ENCODE results near the gene SMARCC2. TPM values are rescaled to one million over a fixed set of nuclear protein-coding genes. Genes with fewer than 3 reads are reported as not detected.

SMARCC2 gene
- total and polyA plus RNA-seq, 9 of the 15 experiments (the other 6 are each of a cell fraction or from before 2014, with no cell fraction given), result 11.9 to 86.0 (median 36.6) TPM

DNA sequence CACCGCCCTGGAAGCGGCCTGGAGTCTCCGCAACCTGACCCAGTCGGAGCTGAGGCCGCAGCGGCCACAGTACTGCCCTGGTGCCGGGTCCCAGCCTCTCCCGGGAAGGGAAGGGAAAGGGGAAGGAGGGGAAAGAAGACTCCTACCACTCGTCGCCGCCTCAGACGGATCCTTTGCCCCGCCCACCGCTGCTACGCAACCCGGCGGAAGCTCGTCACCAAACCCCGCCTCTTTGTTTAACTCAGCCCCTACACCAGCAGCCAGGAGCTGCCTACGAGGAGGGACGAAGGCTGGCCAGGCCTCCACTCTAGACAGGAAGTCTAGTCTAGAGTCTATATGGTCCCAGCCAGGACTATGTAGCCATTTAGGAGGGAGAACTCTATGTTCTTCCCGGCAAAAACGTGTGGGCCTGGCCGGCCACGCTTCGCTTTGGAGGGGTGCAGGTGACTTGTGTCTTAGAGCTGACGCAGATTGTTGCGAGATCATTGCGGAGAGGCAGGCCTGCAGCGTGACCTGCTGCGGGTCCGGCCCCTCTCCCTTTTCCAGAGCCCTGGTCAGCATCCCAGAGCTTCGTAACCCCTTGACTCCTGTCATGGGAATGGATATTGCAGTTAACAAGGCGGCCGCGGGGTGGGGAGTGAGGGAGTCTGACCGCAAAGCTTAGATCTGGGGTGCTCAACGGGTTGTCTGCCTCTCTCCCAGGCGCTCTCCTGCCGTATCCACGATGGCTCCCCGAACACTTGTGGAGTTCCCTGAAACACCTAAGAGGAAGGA lies 32.7 kb upstream of the SMARCC2 start, which contains the start of gene RNF41 (continued):
- TF ChIP-seq, protein P1, sequence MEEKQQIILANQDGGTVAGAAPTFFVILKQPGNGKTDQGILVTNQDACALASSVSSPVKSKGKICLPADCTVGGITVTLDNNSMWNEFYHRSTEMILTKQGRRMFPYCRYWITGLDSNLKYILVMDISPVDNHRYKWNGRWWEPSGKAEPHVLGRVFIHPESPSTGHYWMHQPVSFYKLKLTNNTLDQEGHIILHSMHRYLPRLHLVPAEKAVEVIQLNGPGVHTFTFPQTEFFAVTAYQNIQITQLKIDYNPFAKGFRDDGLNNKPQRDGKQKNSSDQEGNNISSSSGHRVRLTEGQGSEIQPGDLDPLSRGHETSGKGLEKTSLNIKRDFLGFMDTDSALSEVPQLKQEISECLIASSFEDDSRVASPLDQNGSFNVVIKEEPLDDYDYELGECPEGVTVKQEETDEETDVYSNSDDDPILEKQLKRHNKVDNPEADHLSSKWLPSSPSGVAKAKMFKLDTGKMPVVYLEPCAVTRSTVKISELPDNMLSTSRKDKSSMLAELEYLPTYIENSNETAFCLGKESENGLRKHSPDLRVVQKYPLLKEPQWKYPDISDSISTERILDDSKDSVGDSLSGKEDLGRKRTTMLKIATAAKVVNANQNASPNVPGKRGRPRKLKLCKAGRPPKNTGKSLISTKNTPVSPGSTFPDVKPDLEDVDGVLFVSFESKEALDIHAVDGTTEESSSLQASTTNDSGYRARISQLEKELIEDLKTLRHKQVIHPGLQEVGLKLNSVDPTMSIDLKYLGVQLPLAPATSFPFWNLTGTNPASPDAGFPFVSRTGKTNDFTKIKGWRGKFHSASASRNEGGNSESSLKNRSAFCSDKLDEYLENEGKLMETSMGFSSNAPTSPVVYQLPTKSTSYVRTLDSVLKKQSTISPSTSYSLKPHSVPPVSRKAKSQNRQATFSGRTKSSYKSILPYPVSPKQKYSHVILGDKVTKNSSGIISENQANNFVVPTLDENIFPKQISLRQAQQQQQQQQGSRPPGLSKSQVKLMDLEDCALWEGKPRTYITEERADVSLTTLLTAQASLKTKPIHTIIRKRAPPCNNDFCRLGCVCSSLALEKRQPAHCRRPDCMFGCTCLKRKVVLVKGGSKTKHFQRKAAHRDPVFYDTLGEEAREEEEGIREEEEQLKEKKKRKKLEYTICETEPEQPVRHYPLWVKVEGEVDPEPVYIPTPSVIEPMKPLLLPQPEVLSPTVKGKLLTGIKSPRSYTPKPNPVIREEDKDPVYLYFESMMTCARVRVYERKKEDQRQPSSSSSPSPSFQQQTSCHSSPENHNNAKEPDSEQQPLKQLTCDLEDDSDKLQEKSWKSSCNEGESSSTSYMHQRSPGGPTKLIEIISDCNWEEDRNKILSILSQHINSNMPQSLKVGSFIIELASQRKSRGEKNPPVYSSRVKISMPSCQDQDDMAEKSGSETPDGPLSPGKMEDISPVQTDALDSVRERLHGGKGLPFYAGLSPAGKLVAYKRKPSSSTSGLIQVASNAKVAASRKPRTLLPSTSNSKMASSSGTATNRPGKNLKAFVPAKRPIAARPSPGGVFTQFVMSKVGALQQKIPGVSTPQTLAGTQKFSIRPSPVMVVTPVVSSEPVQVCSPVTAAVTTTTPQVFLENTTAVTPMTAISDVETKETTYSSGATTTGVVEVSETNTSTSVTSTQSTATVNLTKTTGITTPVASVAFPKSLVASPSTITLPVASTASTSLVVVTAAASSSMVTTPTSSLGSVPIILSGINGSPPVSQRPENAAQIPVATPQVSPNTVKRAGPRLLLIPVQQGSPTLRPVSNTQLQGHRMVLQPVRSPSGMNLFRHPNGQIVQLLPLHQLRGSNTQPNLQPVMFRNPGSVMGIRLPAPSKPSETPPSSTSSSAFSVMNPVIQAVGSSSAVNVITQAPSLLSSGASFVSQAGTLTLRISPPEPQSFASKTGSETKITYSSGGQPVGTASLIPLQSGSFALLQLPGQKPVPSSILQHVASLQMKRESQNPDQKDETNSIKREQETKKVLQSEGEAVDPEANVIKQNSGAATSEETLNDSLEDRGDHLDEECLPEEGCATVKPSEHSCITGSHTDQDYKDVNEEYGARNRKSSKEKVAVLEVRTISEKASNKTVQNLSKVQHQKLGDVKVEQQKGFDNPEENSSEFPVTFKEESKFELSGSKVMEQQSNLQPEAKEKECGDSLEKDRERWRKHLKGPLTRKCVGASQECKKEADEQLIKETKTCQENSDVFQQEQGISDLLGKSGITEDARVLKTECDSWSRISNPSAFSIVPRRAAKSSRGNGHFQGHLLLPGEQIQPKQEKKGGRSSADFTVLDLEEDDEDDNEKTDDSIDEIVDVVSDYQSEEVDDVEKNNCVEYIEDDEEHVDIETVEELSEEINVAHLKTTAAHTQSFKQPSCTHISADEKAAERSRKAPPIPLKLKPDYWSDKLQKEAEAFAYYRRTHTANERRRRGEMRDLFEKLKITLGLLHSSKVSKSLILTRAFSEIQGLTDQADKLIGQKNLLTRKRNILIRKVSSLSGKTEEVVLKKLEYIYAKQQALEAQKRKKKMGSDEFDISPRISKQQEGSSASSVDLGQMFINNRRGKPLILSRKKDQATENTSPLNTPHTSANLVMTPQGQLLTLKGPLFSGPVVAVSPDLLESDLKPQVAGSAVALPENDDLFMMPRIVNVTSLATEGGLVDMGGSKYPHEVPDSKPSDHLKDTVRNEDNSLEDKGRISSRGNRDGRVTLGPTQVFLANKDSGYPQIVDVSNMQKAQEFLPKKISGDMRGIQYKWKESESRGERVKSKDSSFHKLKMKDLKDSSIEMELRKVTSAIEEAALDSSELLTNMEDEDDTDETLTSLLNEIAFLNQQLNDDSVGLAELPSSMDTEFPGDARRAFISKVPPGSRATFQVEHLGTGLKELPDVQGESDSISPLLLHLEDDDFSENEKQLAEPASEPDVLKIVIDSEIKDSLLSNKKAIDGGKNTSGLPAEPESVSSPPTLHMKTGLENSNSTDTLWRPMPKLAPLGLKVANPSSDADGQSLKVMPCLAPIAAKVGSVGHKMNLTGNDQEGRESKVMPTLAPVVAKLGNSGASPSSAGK (IDR thresholded peaks at IDR 0.05), result peak; percentile 72
- TF ChIP-seq BRCA1 (IDR thresholded peaks at IDR 0.05), result no peak
- no peak for TF ChIP-seq BRCA1 (CRISPR knock-in tag; IDR thresholded peaks at IDR 0.05)
- TF ChIP-seq, protein P2, sequence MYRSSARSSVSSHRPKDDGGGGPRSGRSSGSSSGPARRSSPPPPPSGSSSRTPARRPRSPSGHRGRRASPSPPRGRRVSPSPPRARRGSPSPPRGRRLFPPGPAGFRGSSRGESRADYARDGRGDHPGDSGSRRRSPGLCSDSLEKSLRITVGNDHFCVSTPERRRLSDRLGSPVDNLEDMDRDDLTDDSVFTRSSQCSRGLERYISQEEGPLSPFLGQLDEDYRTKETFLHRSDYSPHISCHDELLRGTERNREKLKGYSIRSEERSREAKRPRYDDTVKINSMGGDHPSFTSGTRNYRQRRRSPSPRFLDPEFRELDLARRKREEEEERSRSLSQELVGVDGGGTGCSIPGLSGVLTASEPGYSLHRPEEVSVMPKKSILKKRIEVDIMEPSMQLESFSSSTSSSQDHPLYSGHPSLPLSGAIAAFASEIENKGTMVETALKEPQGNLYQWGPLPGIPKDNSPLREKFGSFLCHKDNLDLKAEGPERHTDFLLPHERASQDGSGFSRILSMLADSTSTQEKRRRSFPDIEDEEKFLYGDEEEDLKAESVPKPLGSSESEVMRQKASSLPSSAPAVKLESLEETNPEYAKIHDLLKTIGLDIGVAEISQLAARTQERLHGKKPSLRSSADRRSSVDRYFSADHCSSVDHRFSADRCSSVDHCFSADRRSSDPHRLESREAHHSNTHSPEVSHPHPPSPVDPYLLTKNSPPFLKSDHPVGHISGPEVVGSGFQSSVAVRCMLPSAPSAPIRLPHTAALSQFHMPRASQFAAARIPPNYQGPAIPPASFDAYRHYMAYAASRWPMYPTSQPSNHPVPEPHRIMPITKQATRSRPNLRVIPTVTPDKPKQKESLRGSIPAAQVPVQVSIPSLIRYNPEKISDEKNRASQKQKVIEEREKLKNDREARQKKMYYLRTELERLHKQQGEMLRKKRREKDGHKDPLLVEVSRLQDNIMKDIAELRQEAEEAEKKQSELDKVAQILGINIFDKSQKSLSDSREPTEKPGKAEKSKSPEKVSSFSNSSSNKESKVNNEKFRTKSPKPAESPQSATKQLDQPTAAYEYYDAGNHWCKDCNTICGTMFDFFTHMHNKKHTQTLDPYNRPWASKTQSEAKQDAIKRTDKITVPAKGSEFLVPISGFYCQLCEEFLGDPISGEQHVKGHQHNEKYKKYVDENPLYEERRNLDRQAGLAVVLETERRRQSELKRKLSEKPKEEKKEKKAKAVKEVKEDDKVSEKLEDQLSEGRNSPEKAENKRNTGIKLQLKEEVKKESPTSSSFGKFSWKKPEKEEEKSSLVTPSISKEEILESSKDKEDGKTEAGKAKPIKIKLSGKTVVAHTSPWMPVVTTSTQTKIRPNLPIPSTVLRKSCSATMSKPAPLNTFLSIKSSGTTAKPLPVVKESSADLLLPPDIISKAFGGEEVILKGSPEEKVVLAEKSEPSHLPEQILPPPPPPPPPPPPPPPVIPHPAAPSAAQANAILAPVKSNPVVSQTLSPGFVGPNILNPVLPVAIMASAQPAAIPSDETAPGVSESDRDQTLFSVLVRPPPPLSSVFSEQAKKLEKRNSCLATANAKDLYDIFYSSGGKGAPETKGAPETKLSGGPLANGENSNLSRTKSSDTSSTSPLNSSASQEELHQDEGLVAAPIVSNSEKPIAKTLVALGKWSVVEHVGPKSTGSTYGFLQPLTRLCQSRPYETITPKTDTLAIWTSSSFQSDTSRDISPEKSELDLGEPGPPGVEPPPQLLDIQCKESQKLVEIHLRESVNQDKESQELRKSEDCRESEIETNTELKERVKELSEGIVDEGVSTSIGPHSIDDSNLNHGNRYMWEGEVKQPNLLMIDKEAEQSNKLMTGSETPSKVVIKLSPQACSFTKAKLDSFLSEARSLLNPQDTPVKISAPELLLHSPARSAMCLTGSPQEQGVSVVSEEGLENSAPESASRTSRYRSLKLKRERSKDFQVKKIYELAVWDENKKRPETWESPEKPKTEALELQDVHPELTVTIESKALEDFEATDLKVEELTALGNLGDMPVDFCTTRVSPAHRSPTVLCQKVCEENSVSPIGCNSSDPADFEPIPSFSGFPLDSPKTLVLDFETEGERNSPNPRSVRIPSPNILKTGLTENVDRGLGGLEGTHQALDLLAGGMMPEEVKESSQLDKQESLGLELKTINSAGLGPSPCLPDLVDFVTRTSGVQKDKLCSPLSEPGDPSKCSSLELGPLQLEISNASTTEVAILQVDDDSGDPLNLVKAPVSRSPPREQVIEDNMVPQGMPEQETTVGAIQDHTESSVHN (IDR thresholded peaks at IDR 0.05; ENCODE audit: borderline replicate concordance in 1 of 2, low read depth in 1 of 2), result no peak
- no peak for TF ChIP-seq BCL6 (CRISPR knock-in tag; IDR thresholded peaks at IDR 0.05)
- TF ChIP-seq PURB (CRISPR knock-in tag; IDR thresholded peaks at IDR 0.05; ENCODE audit: low read depth), result no peak
- TF ChIP-seq RBM17 (IDR thresholded peaks at IDR 0.05; ENCODE audit: borderline replicate concordance, low read depth, low read length), result no peak

All from K562 (cell line).